ENCODE data around the gene ERC1. TPM values are rescaled to one million over a fixed set of nuclear protein-coding genes. Genes with fewer than 3 reads are reported as not detected.
"Not testable (repeated sequence)": the region's sequence is repeated elsewhere in the genome, so short reads cannot be mapped to it uniquely, and the experiment has no call there.

ERC1 gene
- total RNA-seq, 2 experiments from 2014 or later = 21.7 to 27.0 TPM

- POLR2A ChIA-PET = no interaction called here
Measured at GRCh38 chr12:1050059-1050707, 59.2 kb downstream of the ERC1 start.

GRCh38 chr12:1051672-1052071, 60.6 kb downstream of the ERC1 start:
- H3K36me3 Mint-ChIP-seq (ENCODE audit: low read depth); intact Hi-C loops (cut with micrococcal nuclease); H3K9me3 Mint-ChIP-seq; DNase-seq; H3K27me3 Mint-ChIP-seq; POLR2A ChIA-PET; H3K4me3 Mint-ChIP-seq; ATAC-seq; H3K27ac Mint-ChIP-seq; CTCF ChIA-PET: not testable (repeated sequence)
- peaks cover 12% of the 10 kb centered on the region for H3K4me1 Mint-ChIP-seq (ENCODE audit: low read depth)

More at GRCh38 chr12:1050059-1050707, 59.2 kb downstream of the ERC1 start:
- intact Hi-C loops (cut with micrococcal nuclease) = no loop called here
- Mint-ChIP-seq H3K4me1 (ENCODE audit: low read depth) (peaks cover 14% of the 10 kb centered on the region), H3K27me3 (no peaks in the 10 kb centered on the region), H3K9me3 (no peaks in the 10 kb centered on the region), H3K27ac (no peak overlapping the region), H3K4me3 (no peak overlapping the region), H3K36me3 (ENCODE audit: low read depth) (peaks cover 4% of the 10 kb centered on the region)
- no peak for DNase-seq
- no peak for ATAC-seq
- no peak for TF ChIP-seq CTCF (IDR thresholded peaks at IDR 0.05)
- CTCF ChIA-PET = no interaction called here

GRCh38 chr12:1053690-1054089, 62.7 kb downstream of the ERC1 start:
- no peak overlapping the region for H3K27ac Mint-ChIP-seq
- intact Hi-C loops (cut with micrococcal nuclease) = no loop called here
- POLR2A ChIA-PET = no interaction called here
- peaks cover 6% of the 10 kb centered on the region for H3K9me3 Mint-ChIP-seq
- peaks cover 4% of the 10 kb centered on the region for H3K4me1 Mint-ChIP-seq (ENCODE audit: low read depth)
- DNase-seq (no peak), ATAC-seq (no peak)
- H3K4me3 Mint-ChIP-seq = no peak overlapping the region
- CTCF ChIA-PET = interaction anchor here (1.0 to 1.2 kb wide), 2 partner anchors 39 to 64 kb away, joined by 4 to 5 read pairs; no protein-coding TSS in a partner anchor
- H3K27me3 Mint-ChIP-seq = no peaks in the 10 kb centered on the region
- no peak for TF ChIP-seq CTCF (IDR thresholded peaks at IDR 0.05)
- H3K36me3 Mint-ChIP-seq (ENCODE audit: low read depth) = peaks cover 9% of the 10 kb centered on the region

- ChIA-PET POLR2A (no interaction called here), CTCF (interaction anchor here (1.0 kb wide), 1 partner anchor 63 kb away, joined by 4 read pairs; no protein-coding TSS in a partner anchor)
- Mint-ChIP-seq H3K27ac (no peak overlapping the region), H3K9me3 (peaks cover 11% of the 10 kb centered on the region), H3K36me3 (ENCODE audit: low read depth) (peaks cover 14% of the 10 kb centered on the region), H3K4me3 (no peak overlapping the region), H3K27me3 (no peaks in the 10 kb centered on the region), H3K4me1 (ENCODE audit: low read depth) (peaks cover 4% of the 10 kb centered on the region)
- intact Hi-C loops (cut with micrococcal nuclease) = no loop called here
- no peak for DNase-seq
- ATAC-seq = no peak
- no peak for TF ChIP-seq CTCF (IDR thresholded peaks at IDR 0.05)
Measured at GRCh38 chr12:1054117-1054870, 63.3 kb downstream of the ERC1 start.

GRCh38 chr12:1056390-1056789, 65.4 kb downstream of the ERC1 start:
- Mint-ChIP-seq H3K9me3 (peaks cover 20% of the 10 kb centered on the region), H3K4me1 (ENCODE audit: low read depth) (peaks cover 4% of the 10 kb centered on the region), H3K27me3 (no peaks in the 10 kb centered on the region), H3K36me3 (ENCODE audit: low read depth) (peaks cover 30% of the 10 kb centered on the region), H3K27ac (no peak overlapping the region), H3K4me3 (no peak overlapping the region)
- intact Hi-C loops (cut with micrococcal nuclease) = no loop called here
- ChIA-PET POLR2A (no interaction called here), CTCF (interaction anchor here (1.1 kb wide), 1 partner anchor 25 kb away, joined by 3 read pairs; no protein-coding TSS in a partner anchor)
- ATAC-seq (no peak), DNase-seq (no peak)
- TF ChIP-seq CTCF (IDR thresholded peaks at IDR 0.05) = no peak

Data from activated CD8-positive, alpha-beta T cell treated with anti-CD3 and anti-CD28 coated beads for 36 hours (primary cell).